Esophagus muscularis mucosa (tissue), 4 donors: ENCODE measurements around the gene LANCL3.

Experiments used
- EP300 ChIP-seq: sonication (generic); formaldehyde crosslinking; IDR thresholded peaks from one replicate; pipeline ENCODE4 v1.6.1; 2017; ENCODE audit warnings: antibody characterized with exemption
- POLR2A ChIP-seq: fragments of 450-650 bp; IDR thresholded peaks from one replicate; pipeline ENCODE4 v1.6.1; 2017; ENCODE audit warnings: antibody characterized with exemption, moderate library complexity, mild to moderate bottlenecking, low read depth
- POLR2AphosphoS5 ChIP-seq, 2 donors: sonication (generic); formaldehyde crosslinking; IDR thresholded peaks; one replicate each; pipeline ENCODE4 v1.6.1; 2017; ENCODE audit warnings: antibody characterized with exemption in 2 of 2
- TF ChIP-seq, protein P1 (sequence below), 3 experiments: fragments of 200-600 bp in 2 of 3; fragments of 450-650 bp in 1 of 3; sonication (generic) in 2 of 3; IDR thresholded peaks; one replicate each; pipeline ENCODE4 v1.5.1; 2017 to 2019; ENCODE audit warnings: antibody characterized with exemption in 3 of 3, mild to moderate bottlenecking in 2 of 3, moderate library complexity in 1 of 3

DNA sequence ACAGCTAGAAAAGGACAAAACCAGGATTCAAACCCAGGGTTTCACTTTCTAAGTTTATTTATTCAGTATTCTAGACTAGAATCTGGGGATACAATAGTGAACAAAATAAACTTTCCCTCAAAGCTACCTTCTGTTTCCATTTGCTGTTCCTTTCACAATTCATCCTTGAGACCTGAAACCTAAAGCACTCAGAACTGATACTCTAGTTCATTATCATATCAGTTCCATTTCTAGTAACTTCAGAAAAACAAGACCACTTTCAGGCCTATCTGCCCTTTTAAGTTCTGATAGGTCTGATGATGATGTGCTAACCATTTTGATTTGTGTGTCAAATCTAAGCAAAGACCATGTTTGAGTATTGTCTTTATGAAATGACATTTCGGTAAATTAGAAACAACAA is 106.3 kb downstream of the LANCL3 start:
- no peak for TF ChIP-seq POLR2A
- TF ChIP-seq, protein P1, sequence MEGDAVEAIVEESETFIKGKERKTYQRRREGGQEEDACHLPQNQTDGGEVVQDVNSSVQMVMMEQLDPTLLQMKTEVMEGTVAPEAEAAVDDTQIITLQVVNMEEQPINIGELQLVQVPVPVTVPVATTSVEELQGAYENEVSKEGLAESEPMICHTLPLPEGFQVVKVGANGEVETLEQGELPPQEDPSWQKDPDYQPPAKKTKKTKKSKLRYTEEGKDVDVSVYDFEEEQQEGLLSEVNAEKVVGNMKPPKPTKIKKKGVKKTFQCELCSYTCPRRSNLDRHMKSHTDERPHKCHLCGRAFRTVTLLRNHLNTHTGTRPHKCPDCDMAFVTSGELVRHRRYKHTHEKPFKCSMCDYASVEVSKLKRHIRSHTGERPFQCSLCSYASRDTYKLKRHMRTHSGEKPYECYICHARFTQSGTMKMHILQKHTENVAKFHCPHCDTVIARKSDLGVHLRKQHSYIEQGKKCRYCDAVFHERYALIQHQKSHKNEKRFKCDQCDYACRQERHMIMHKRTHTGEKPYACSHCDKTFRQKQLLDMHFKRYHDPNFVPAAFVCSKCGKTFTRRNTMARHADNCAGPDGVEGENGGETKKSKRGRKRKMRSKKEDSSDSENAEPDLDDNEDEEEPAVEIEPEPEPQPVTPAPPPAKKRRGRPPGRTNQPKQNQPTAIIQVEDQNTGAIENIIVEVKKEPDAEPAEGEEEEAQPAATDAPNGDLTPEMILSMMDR (IDR thresholded peaks at IDR 0.05): no peak
- TF ChIP-seq EP300: no peak
- TF ChIP-seq POLR2AphosphoS5 (IDR thresholded peaks at IDR 0.05): no peak
